ENCODE data around the gene SEC63.

The SEC63 gene

DNA sequence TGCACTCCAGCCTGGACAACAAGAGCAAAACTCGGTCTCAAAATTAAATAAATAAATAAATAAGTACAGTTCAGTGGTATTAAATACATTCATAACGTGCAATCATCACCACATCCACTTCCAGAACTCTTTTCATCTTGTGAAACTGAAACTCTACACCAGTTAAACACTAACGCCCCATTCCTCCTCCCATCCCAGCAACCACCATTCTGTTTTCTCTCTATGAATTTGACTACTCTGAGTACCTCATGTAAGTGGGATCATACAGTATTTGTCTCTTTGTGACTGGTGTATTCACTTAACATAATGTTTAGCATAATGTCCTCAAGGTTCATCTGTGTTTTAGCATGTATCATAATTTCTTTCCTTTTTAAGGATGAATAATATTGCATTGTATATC lies 104.8 kb downstream of the SEC63 start:
- no peak for DNase-seq

DNA sequence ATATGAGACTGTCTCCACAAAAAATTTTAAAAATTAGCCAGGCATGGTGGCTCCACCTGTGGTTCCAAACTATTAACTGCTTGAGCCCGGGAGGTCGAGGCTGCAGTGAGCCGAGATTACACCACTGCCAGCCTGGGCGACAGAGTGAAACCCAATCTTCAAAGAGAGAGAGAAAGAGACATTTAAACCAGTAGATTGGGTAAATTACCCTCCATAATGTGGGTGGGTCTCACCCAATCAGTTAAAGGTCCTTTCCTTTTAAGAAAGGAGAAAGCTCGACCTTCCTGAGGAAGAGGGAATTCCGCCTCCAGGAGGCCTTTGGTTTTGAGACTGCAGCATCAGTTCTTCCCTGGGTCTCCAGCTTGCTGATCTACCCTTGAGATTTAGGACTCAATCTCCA lies 108.7 kb downstream of the SEC63 start:
- no peak for DNase-seq

DNA sequence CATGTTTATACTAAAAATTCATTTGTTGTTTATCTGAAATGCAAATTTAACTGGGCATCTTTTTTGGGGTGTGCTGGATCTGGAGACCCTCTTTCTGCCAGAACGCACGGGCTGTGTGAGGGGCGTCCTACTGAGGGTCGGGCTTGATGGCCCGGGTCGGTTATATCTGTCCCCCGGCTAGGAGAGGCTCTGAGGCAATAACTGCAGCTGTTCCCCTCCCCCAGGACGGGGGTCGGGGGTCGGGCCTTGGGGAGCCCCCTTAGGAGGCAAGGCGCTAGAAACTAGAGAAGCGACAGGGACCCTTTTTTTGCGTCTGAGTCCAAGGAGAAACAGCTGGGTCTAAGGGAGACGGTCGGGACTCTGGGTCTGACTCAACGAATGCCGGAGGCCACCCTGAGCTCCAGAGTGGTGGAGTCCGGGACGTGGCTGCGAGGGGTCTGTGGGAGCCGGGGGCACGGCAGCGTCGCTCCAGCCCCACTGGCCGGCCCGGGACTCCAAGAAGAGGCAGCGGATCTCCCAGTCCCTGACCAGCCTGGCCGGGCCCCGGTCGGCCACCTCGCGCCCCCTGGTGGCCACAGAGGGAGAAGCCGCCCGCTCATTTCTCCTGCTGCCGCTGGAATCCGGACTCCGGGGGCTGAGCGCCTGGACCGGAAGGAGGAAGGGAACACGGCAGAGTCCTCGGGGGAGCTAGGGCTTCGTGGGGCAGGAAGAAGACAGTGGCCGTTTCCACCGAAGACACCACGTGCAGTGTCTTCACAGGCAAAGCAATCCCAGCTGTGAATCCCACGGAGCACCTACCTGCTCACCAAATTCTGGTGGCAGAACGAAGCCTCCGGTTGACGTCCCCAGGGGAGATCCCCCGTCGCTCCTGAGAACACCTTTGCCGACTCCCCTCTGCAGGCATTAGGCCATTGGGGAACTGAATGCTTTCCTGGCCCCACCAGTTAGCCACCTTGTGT lies 109.9 kb downstream of the SEC63 start:
- DNase-seq: peak; percentile 70

DNA sequence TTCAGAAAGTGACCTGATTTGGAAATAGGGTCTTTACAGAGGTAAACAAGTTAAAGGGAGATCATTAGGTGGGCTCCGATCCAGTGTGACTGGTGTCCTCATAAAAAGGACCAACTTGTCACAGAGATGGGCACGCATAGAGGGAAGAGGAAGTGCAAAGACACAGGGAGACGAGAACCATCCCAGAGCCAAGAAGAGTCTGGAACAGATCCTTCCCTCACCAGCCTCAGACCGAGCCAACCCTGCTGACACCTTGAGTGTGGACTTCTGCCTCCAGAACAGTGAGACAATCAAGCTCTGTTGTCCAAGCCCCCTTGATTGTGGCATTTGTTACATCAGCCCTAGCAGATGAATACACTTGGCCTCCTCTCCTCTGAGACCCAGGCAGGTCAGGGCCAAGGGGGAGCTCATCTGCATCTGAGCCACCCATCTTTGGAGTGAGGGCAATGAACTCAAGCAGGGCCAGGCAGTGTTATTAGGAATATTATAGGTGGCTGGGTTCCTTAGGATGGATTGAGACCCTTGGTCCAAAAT lies 111.7 kb downstream of the SEC63 start:
- no peak for DNase-seq

DNA sequence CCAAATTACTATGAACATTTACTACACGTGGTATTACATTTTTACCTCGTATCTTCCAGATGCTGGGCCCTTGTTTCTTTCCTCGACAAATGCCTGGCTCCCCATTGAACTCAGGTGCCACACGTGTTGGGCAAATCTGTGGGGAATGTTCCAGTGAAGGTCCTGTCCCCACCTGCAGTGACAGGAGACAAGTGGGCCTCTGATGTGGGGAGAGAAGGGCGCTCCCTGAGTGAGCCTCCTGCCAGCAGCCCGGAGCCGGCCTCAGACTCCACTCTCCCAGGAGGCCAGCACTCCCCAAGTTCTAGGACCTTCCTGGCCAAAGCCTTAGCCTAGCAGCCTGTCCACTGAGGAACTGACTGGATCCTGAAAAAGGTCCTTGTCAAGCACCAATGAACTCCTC lies 112.2 kb downstream of the SEC63 start:
- DNase-seq: no peak

DNA sequence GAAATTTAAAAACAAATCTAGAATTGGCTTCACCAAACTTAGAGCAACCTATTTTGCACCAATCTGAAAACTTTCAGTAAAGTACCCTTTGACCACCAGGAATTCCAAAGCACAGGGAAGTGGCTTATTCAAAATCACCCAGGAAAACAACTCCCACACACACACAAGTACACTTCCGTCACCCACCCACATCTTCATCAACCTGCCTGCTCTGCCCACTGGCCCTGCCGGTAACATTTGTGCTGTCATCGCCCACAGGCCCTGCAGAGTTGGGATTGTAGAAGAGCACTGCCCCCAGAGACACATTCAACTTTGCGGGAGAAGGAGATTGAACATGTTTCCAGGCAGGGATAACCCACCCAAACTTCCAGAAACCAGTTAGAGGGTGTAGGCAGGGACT lies 114.6 kb downstream of the SEC63 start:
- DNase-seq: no peak

DNA sequence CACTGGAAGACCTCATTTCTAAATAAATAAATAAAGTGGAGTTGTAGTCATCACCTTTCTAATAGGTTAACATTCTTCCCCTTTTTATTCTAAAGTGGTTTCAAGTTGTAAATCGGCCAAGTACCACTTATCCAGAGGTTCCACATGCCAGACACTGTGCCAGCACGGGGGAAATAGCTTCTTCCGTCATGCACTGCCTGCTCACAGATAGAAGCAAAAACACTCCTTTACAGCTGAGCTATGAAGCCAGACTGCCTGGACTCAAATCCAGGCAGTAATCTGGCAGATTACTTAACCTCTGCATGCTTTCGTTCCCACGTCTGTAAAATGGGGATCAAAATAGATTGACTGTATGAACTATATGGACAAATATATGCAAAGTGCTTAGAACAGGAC lies 116.7 kb downstream of the SEC63 start:
- no peak for DNase-seq

DNA sequence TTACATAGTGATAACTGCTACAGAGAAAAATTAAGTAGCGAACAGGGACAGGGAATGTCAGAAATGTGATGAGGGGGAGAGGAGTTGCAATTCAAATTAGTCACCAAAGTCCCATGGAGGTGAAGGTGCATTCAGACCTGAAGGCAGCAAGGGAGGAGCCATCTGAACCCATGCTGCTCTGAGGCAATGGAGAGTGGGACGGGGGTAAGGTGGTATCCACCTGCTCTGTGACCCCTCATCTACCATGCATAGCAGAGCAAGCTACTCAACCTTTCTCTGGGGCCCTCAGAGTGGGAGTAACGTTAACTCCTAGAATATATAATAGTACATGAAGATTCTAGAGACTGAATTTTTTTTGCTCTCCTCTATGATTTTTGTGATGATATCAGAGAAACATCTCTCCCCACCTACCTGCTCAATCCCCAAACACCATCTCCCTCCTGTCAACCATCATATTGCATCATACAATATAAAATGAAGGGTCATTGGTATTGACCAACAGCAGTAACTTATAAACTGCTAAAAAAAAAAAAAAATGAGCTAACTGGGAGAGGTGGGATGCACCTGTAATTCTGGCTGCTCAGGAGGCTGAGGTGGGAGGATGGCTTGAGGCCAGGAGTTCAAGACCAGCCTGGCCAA lies 117.3 kb downstream of the SEC63 start:
- DNase-seq: no peak

DNA sequence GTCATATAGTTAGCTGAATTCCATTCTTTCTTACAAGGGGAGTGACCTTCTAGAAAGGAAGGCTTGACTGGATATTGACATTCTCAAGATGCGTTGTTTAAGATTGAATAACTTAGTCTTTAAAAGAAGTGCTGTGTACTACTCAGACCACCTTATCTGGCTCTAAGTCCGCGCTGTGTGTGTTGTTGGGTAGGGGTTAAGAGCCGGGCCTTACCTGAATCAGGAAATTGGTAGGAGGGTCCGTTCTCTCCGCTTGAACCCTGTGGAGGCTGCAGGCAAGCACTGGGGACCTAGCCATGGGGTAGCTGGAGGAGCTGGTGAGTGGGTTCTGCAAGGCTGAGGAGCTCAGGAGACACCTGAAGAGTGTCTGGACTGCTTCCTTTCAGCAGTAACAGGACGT lies 124.9 kb downstream of the SEC63 start:
- DNase-seq: no peak

DNA sequence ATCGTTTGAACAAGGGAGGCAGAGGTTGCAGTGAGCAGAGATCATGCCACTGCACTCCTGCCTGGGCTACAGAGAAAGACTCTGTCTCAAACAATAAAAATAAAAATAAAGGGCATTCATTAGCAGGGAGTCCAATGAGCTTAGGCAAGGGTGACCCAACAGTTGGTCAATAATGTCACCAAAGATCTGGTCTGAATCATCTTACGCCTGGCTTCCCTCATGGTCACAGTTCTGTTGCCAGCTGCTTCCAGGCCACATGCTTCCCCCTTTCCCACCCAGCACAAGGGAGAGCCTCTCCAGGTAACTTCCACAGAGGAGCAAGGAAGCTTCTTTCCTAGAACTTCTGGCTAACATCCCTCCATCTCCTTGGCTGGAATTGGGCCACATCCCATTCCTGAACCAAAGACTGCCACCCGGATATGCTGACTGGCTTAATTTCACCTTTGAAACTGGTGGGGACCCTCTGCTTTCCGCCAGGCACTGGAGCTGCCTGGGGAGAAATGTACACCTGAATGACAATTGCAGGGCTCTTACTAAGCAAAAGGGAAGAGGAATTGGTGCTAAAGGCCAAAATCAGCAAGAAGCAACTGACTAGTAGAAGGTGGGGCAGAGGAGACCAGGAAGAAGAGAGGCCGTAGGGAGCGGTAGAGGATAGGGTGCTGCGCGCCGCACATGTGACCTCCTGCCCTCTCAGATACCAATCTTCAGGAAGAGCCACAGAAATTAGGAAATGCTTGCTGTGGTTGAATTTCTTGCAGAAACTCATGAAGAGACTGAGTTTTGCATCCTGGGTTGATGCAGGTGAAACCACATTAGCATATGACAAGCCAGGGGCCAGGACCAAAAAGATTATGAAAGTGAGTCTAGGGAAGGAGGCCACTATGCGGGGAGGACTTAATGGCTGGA lies 125.6 kb downstream of the SEC63 start:
- no peak for DNase-seq

DNA sequence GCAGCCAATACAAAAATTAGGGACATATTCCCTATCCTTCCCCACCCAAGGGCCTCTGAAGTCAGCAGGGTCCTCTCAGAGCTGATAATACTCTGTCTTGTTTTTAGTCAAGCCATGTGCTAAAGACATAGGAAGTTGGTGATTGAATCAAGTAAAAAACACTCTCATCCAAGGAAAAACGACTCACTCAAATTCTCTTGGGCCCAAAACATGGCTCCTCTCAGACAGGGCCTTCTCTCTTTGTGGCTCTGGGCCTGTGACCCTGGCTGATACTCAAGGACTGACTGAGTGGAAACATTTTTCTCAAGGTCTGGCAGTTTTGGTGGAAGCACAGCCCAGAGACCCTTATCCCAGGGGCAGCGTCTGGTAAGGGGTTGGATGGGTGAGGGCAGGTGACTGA lies 127.9 kb downstream of the SEC63 start:
- no peak for DNase-seq

DNA sequence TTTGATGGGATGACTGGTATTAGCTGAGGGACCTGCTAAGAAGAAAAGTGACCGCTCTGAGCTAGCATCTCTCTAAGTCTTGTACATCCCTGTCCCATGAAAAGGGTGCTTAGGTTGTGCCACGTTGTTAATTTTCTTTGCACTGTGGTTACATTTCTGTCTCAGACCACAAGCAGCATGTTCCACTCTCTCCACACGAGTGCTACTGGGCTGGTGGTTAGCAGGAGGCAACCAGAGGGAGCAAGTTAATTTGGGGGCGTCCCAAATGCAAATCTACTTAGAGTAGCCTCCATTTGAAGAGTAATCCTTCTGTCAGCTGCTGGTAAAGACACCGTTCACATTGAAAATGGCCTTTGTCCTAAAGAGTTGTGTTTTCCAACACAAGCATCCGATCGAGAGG lies 130.5 kb downstream of the SEC63 start:
- no peak for DNase-seq

DNA sequence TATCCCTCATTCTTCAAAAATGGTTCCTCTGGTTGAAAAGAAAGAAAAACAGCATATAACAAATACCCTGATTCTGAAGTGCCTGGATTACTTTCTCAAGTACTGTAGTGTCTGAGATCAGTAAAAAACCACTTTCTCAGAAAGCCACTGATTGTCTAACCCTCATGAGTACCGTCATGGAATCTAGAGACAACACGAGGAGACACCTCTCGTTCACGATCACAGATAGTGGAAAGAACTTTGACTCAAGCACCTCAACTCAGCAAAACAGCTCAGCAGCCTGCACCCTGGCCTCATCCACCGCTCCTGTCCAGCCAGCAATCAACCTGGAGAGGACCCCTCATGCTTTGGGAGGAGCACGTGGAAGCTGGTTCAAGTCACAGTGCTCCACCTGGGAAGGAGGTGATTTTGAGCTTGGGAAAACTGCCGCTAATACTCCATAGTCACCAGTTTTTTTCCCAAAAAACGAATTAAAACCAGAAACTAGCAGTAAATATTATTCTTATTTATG lies 134.9 kb downstream of the SEC63 start:
- no peak for DNase-seq

DNA sequence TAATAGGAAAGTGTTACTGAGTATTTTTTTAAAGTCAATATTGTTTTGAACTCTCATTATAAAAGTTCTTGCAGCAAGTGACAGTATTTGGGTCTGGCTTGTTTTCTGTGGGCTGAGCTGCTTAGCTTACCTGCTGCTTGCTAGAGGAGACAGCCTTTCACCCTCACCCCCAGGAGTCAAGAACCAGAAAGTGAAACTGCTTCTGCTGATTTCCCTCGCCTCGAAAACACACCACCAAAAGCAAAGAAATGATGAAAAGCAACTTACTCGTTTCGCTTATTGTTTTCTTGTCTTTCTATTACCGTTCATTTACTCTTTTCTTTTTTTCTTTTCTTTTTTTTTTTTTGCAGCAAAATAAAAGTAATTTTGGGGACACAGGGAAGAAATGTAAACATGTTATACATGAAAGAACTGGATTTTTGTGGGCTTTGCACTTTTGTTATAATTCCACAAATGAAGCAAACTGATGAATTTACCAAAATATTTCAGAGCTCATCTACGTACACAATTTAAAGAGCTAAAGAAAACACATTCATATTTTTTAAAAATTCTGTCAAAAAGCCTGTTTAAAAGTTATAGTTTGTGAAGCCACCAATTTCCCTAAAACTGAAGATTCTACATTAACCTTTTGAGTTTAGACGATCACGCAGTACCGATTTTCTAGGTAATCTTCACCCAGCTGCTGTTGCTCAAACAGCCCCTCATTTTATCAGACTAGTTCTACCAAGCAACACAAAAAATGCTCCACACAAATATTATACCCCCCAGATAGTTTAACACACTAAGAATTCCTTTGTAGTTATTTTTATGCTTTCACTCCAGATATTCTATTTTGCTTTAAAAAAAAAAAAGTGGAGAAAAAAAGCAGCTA lies 135.6 kb downstream of the SEC63 start:
- no peak for DNase-seq

DNA sequence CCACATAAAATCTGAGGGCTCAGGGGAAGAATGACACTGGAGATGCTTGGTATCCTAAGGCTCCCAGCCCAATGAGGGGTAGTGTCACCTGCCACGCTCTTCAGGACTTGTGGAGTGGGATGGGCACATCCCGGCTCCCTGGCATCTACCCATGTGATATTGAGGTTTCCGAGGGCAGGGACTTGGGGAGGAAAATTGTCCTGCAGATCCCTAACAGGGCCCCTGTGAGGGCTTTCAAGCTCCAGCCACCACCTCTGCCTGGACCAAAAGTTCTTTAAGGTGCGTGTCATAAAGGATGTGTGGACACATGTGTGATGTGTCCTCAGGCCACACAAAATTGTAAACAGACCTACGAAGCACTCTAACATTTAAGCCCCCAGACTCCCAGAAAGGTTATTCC lies 136.4 kb downstream of the SEC63 start:
- DNase-seq: no peak

DNA sequence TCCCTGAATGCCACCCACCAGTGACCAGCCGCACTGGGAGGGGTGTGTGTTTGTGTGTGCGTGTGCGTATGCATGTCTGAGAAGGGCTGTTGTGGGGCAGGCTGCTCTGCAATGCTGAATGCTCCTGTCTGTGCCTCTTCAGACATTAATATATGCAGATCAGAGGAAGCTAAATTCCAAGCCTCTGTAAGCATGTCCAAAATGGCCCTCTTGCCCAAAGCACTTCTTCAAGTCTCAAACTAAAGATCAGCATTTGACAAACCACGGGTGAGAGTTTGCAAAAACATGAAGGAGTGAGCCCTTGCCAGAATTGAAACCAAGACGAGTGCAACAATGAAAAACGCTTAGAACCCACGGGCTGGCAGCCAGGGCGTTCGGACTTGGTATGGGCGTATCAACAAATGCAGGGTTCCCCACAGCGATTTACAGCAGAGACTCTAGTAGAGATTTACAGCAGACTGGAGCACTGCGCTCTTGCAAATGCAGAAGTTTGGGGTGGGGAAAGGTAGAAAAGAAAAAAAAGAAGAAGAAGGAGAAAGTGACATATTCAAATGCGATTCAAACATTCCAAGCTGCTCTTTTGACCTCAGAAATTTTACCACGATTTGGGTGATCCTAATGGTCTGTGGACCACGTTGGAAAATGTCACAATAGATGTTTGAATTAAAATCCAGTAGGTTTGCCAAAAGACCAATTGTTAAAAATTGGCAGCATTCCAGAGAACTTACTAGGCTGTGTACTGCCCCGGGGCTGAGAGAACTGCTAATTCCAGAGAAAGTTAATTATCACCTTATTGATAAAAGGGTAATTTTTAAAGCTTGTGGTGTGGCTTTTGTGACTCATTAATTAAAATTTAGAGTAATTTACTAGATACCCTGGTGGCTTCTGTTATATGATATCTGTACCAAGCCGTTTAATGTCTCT lies 137.4 kb downstream of the SEC63 start:
- no peak for DNase-seq

DNA sequence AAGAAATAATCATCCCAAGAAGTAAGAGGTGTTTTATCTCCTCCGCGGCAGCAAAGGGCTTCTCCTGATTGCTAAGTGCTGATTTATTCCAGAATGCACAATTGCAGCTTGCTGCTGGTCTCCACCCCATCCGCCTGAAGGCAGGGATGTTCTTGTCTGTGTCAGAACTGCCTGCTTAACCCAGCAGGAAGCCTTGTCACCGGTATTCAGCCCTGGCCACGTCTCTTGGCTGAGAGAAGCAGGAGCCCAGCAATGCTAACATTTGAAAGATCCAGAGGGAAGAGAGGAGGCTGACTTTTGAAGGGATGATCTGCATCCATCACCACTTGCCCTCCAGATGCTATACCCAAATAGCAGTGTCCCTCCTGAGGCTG lies 138.1 kb downstream of the SEC63 start:
- DNase-seq: no peak

DNA sequence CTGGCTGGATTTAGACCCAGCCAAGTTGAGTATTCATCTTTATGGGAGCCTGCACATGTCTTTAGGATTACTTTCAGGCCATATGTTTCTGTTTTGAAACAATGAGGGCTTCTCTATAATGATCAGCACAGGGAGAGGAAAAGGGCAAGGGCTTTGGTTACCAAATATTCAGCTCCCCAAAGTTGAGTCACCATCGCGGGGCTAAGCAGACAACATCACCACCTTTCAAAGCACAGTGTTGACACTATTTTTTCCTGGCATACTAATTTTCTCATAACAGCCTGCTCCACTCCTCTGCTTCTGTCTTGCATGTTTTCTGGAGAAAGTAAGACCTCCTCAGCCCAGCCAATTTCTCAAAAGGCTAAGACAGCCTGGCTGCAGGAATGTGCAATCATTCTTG lies 138.8 kb downstream of the SEC63 start:
- no peak for DNase-seq

DNA sequence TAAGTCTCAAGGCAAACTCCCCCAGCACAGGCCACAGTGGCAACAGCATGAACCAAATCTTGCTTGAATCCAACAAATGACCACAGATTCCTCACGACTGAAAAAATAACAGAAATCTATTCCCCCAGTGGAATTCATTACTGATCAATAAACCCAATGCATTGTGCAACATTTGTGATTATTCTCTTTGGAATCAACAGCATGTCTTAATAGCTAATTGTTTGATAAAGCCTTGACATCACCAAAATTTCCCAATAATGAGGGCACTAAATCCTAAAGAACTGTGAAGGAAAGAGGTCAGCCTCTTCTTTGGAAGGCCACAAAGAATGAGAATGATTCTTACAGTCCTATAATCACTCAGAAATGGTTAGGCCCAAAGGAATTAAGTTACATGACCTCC lies 139.7 kb downstream of the SEC63 start:
- DNase-seq: no peak

DNA sequence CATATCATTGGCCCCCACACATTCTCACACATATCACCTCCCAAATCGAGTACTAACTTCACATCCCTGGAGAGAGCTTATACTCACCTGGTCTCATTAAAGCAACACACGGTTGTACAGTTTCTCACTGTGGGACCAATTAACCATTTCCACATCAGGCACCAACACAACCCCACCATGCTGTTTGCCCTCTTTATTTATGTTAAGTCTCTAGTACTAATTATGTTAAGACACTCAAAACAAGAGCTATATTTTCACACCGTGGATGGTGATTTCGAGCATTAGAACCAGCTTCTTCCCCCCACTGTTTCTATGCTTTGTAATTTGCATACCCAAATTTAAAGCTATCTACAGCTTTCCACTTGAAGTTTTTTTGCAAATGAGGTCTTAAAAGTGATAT lies 140.2 kb downstream of the SEC63 start:
- DNase-seq: no peak

All from GOT3 (cell line).